ENCODE measurements around the gene PRR27. TPM values are rescaled to one million over a fixed set of nuclear protein-coding genes. Genes with fewer than 3 reads are reported as not detected.

PRR27 gene
- total RNA-seq, 1 donor from 2014 or later: not detected

Other genes starting within 250 kb of the PRR27 start
- not detected in 2 replicates for gene CSN1S1, start 223.2 kb upstream of the PRR27 start, total RNA-seq
- gene CSN2, start 188.5 kb upstream of the PRR27 start, total RNA-seq: not detected in 2 replicates
- not detected in 2 replicates for gene STATH, start 158.3 kb upstream of the PRR27 start, total RNA-seq
- not detected in 2 replicates for gene HTN3, start 125.8 kb upstream of the PRR27 start, total RNA-seq
- gene HTN1, start 103.8 kb upstream of the PRR27 start, total RNA-seq: not detected in 2 replicates
- gene ODAM, start 41.5 kb downstream of the PRR27 start, total RNA-seq: not detected in 2 replicates
- gene FDCSP, start 71.9 kb downstream of the PRR27 start, total RNA-seq: not detected in 2 replicates
- not detected in 2 replicates for gene CSN3, start 88.4 kb downstream of the PRR27 start, total RNA-seq
- not detected in 2 replicates for gene CABS1, start 180.7 kb downstream of the PRR27 start, total RNA-seq
- not detected in 2 replicates for gene SMR3A, start 206.5 kb downstream of the PRR27 start, total RNA-seq
- gene SMR3B, start 228.9 kb downstream of the PRR27 start, total RNA-seq: not detected in 2 replicates
- gene OPRPN, start 243.7 kb downstream of the PRR27 start, total RNA-seq: not detected in 2 replicates